OCI-LY7 (cell line): ENCODE measurements around the gene AUTS2. TPM values are rescaled to one million over a fixed set of nuclear protein-coding genes. Genes with fewer than 3 reads are reported as not detected.

Source experiments
- BruUV-seq: library from RNA; stranded (reverse); fragments of 400-500 nt; replicated peaks from 2 replicates; lab custom pipeline; 2021; lab: Mats Ljungman, UMichigan
- CTCF ChIA-PET: fragments of 300-600 bp; sonication (Branson Sonifier 250); formaldehyde crosslinking; loops from one replicate; lab custom pipeline; 2022; ENCODE audit warnings: antibody characterized with exemption; ENCODE audit not compliant: unreplicated experiment; lab: Charles Lee
- POLR2A ChIA-PET: fragments of 300-600 bp; sonication (Branson Sonifier 250); formaldehyde crosslinking; loops from one replicate; lab custom pipeline; 2022; ENCODE audit warnings: antibody characterized with exemption; lab: Charles Lee
- DNase-seq: peaks from one replicate; pipeline ENCODE4 v3.0.0-alpha.2; 2015; ENCODE audit warnings: low spot score
- H2AFZ ChIP-seq: fragments of 200-600 bp; sonication (generic), shearing (Covaris generic); 2 replicates; pipeline ENCODE4 v1.6.1; 2014; ENCODE audit warnings: mild to moderate bottlenecking, antibody characterized with exemption, low read length, moderate library complexity
- H3K27ac ChIP-seq: fragments of 200-600 bp; sonication (generic); 2 replicates; pipeline ENCODE4 v1.5.1; 2014; ENCODE audit warnings: mixed run types, low read depth, mild to moderate bottlenecking, moderate library complexity, low read length, inconsistent platforms; ENCODE audit not compliant: poor library complexity, severe bottlenecking
- H3K36me3 ChIP-seq: fragments of 200-600 bp; sonication (generic); 2 replicates; pipeline ENCODE4 v1.6.1; 2014; ENCODE audit warnings: mild to moderate bottlenecking, antibody characterized with exemption, low read length, moderate library complexity, mixed read lengths; ENCODE audit not compliant: insufficient read depth
- H3K4me1 ChIP-seq: fragments of 200-600 bp; sonication (generic); 2 replicates; pipeline ENCODE4 v1.5.1; 2014; ENCODE audit warnings: mild to moderate bottlenecking, low read length; ENCODE audit not compliant: insufficient read depth, poor library complexity, severe bottlenecking
- H3K4me2 ChIP-seq: fragments of 200-600 bp; sonication (generic); 2 replicates; pipeline ENCODE4 v1.6.1; 2014; ENCODE audit warnings: mild to moderate bottlenecking, low read length
- H3K4me3 ChIP-seq: fragments of 200-600 bp; sonication (generic); 2 replicates; pipeline ENCODE4 v1.5.1; 2014; ENCODE audit warnings: mild to moderate bottlenecking, low read depth, low read length; ENCODE audit not compliant: poor library complexity, severe bottlenecking
- H3K79me2 ChIP-seq: fragments of 200-600 bp; sonication (generic); 2 replicates; pipeline ENCODE4 v1.6.1; 2016; ENCODE audit warnings: low read depth, mild to moderate bottlenecking, low read length, moderate library complexity, mixed read lengths; ENCODE audit not compliant: insufficient read depth
- H3K9me2 ChIP-seq: fragments of 200-600 bp; sonication (generic); 2 replicates; pipeline ENCODE4 v1.6.1; 2016; ENCODE audit warnings: mild to moderate bottlenecking, low read length, mixed read lengths; ENCODE audit not compliant: insufficient read depth
- H3K9me3 ChIP-seq: fragments of 200-600 bp; sonication (generic); 2 replicates; pipeline ENCODE4 v1.6.1; 2014; ENCODE audit warnings: mild to moderate bottlenecking, mixed run types, low read length, mixed read lengths
- H4K20me1 ChIP-seq: fragments of 200-600 bp; sonication (generic); 2 replicates; pipeline ENCODE4 v1.6.1; 2014; ENCODE audit warnings: mild to moderate bottlenecking, antibody characterized with exemption, low read length, moderate library complexity, mixed read lengths; ENCODE audit not compliant: insufficient read depth
- EZH2phosphoT487 ChIP-seq: fragments of 200-600 bp; sonication (generic); IDR thresholded peaks from 2 replicates; pipeline ENCODE4 v1.6.1; 2018; ENCODE audit warnings: low read depth, borderline replicate concordance, mild to moderate bottlenecking, mixed run types, antibody characterized with exemption, low read length, moderate library complexity, mixed read lengths
- intact Hi-C: fragments of 100-400 bp; cut with micrococcal nuclease; formaldehyde crosslinking; loops from one replicate; pipeline ENCODE4 v1.10.0; 2022; ENCODE audit not compliant: unreplicated experiment
- total RNA-seq, 2 experiments: library from RNA; depleted of rRNA in 1 of 2; stranded (reverse); fragments of >200 nt in 1 of 2; shearing (Covaris generic) in 1 of 2; gene quantifications; 2 replicates each; pipeline ENCODE4 v1.2.3, GENCODE V29; 2014 to 2022
- TF ChIP-seq, protein P1 (sequence below): fragments of 200-600 bp; sonication (generic); conservative IDR thresholded peaks from 2 replicates; pipeline ENCODE4 v1.5.1; 2014; ENCODE audit warnings: mild to moderate bottlenecking, antibody characterized with exemption, low read length, moderate library complexity, mixed read lengths

AUTS2 gene
- total RNA-seq, 2 experiments from 2014 or later = 37.9 to 78.5 TPM

DNA sequence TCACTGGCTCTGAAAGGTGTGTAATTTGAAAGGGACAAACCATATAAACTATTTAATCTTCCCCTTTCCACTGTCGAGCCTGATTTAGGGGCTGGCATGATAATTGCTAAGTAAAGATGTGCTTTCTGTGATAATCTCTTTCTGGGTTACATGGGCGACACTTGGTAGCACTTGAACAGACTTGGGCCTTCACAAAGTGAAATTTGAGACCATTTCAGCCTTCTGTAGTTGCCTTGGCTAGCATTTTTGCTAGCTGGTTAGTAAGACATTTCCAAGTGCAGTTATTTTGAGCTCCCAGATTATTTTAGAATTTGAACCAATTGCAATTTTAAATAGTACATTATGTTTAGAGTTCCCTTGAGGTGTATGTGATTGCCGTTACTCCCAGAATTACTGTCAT is 1101.0 kb downstream of the AUTS2 start:
- ChIA-PET CTCF (no interaction called here), POLR2A (interaction anchor here (0.5 kb wide), 1 partner anchor 970 kb away, joined by 3 read pairs; no protein-coding TSS in a partner anchor)
- Histone ChIP-seq H3K4me2 (no peak overlapping the region), H3K79me2 (0 out of 2 replicates have a peak, but pooled peaks cover 5% of the 10 kb centered on the region), H3K4me3 (no peak overlapping the region), H3K27ac (no peak overlapping the region), H3K4me1 (peaks cover 40% of the 10 kb centered on the region), H3K9me2 (no peaks in the 10 kb centered on the region), H3K9me3 (no peaks in the 10 kb centered on the region), H4K20me1 (peaks cover 26% of the 10 kb centered on the region), H3K36me3 (peaks cover 26% of the 10 kb centered on the region), H2AFZ (no peak overlapping the region)
- BruUV-seq = TSS peak; percentile 1
- no peak for DNase-seq
- TF ChIP-seq EZH2phosphoT487 = no peak
- TF ChIP-seq, protein P1, sequence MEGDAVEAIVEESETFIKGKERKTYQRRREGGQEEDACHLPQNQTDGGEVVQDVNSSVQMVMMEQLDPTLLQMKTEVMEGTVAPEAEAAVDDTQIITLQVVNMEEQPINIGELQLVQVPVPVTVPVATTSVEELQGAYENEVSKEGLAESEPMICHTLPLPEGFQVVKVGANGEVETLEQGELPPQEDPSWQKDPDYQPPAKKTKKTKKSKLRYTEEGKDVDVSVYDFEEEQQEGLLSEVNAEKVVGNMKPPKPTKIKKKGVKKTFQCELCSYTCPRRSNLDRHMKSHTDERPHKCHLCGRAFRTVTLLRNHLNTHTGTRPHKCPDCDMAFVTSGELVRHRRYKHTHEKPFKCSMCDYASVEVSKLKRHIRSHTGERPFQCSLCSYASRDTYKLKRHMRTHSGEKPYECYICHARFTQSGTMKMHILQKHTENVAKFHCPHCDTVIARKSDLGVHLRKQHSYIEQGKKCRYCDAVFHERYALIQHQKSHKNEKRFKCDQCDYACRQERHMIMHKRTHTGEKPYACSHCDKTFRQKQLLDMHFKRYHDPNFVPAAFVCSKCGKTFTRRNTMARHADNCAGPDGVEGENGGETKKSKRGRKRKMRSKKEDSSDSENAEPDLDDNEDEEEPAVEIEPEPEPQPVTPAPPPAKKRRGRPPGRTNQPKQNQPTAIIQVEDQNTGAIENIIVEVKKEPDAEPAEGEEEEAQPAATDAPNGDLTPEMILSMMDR = no peak
- intact Hi-C loops = loop anchor here (5.0 to 10.0 kb wide), 6 partner anchors 537 to 1004 kb away; no protein-coding TSS in a partner anchor

DNA sequence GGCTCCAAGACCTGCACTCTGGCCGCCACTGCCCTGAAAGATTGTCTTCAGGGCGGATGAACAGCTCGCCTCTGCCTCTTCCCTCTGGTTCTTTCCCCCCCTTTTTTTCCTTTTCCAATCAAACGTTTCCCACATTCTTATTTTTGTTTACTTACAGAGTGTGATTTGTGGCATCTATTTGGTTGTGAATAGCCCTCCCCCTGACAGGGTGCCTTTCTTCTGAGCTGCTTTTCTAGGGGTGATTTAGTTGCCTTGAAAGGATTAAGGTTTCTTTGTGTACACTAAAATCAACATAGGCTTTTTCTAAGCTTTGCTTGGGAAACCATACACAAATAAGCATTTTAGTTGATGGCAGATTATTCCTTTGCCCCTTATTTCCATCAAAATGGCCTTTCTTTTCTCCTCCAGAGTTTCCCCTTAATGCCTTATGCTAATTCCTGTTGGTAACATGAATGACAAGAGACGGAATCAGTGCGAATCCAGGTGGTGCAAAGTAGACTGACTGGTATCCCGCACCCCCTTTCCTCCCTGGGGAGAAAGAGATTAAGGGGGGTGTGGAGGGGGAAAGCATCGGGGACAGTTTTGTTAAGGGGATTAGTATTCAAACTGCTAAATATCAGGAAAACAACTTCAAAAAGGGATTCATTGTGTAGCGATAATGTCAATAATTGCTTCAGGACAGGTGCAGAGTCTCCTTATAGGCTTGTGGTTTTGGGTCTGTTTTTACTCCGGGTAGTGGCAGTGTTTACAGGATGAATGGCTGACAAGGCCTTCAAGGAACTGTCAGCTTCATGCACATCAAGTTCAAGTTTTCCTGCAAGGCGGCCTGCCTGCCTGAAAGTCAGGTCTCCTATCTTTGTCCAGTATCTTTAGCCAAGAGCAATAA is 1102.0 kb downstream of the AUTS2 start:
- intact Hi-C loops = loop anchor here (5.0 kb wide), 1 partner anchor 107 kb away; no protein-coding TSS in a partner anchor
- Histone ChIP-seq H3K9me3 (no peaks in the 10 kb centered on the region), H2AFZ (no peak overlapping the region), H3K4me2 (peak overlapping the region; percentile 22), H3K36me3 (peaks cover 26% of the 10 kb centered on the region), H3K4me3 (no peak overlapping the region), H3K9me2 (no peaks in the 10 kb centered on the region), H3K27ac (peak overlapping the region; percentile 8), H3K79me2 (0 out of 2 replicates have a peak, but pooled peaks cover 5% of the 10 kb centered on the region), H4K20me1 (peaks cover 26% of the 10 kb centered on the region), H3K4me1 (peaks cover 40% of the 10 kb centered on the region)
- peak; percentile 65 for DNase-seq
- ChIA-PET CTCF (no interaction called here), POLR2A (interaction anchor here (0.6 kb wide), 1 partner anchor 81 kb away, joined by 5 read pairs; no protein-coding TSS in a partner anchor)
- TF ChIP-seq EZH2phosphoT487 = no peak
- TF ChIP-seq, protein P1 = no peak
- BruUV-seq = no TSS peak
